Activated CD8-positive, alpha-beta memory T cell treated with anti-CD3 and anti-CD28 coated beads, Interleukin-2, amount 50 U/mL, for 4 hours (primary cell): ENCODE measurements around the gene C3orf52.

Source experiments
- DNase-seq: peaks from one replicate; pipeline ENCODE4 v3.0.0-alpha.2; 2020

The C3orf52 gene

DNA sequence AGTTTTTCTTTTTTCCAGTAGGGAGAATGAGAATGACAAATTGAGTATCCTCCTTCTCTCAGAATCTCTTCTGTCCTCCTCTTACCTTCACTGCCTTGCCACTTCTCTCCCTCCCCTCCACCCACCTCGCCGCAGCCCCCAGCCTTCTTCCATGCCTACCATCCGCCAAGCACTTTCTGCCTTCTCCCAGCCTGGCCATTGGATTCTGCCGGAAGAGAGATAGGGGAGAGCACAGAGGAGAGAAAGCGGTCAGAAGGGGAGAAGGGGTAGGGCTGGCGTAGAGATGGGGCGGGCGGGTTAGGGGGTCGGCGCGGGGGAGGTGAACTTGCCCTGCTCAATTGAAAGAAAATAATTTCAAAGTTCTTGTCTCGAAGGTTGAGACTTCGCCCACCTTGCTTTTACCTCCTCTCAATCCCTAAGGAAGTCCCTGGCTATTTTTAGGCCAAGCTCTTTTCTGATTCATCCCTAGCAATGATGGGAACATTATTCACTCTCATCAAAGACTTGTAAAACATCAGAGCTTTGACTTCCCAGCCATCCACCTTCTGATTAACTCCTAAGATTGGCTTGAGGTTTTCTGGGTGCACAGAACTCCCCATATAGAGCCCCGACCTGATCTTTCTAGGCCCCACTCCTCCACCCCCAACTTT is 811 bp downstream of the C3orf52 start:
- DNase-seq = no peak

- DNase-seq = no peak
These were observed 1.6 kb downstream of the C3orf52 start for GRCh38 chr3:112087746-112088145.

- no peak for DNase-seq
These were observed 2.8 kb downstream of the C3orf52 start for GRCh38 chr3:112088944-112089343.

DNA sequence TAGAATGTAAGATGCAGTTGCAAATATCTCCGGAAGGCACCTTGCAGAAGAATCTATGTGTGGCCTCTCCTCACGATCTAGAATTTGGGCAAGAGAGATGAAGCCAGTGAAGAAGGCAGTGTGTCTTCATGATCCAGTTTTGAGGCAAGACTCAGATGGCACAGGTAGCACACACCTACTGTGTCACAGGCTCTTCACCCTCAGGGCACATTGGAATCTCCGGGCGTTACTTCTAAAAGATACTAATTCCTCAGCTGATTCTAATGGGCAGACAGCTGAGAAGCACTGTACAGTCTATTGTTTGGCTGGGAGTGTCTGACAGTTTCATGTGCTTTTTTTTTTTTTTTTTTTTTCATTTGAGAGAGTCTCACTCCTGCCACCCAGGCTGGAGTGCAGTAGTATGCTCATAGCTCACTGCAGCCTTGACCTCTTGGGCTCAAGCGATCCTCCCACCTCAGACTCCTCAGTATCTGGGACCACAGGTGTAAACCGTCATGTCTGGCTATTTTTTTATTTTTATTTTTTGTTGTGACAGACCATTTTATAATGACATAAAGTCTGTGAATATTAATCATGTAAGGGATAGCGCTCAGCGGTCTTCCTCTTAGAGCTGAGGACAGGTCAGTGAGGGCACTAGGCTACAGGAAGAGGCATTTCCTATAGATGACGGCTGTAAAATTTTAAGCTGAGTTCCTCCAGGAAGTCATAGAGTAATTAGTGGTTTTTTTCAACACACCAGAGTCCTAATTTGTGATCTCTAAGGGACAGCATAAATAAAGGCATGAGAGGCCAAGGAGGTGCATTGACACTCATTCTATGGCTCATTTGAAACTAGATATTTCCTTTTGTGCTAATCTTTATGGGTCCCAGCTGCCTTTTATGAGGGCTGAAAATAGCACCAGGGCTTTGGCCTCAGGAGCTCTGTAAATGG is 4.0 kb downstream of the C3orf52 start:
- DNase-seq = no peak

DNA sequence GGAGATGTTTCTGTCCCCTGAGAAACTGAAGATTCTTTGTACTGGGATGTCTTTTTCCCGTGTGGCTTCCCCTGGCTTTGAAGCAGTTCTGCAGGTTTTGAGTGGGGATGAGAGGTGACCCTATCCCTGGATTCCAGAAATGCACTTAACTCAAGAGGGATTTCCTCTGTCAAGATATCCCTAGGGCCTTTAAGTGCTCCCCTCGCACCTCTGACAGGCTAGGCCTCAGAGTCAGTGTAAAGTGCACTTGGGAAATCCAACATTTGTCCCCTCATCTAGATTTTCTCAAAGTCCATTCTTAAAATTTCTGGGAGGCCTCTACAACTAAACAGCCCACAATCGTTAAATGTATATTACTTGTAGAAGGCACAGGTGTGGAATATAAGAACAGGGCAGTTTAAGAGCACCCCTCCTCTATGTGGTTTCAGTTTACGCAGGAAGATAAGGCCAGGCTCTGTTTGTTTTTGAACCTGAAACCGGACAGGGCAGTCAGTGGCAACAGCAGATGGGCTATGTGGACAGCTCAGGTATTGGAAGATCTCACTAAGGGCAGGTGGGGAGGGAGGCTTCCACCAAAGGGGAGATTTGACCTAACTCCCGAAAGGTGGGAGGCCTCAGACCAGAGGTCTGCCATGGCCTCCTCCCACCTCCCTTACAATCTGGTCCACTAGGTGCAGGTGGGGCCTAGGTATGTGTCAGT is 4.8 kb downstream of the C3orf52 start:
- no peak for DNase-seq

GRCh38 chr3:112092496-112093179 is 6.4 kb downstream of the C3orf52 start:
- DNase-seq = no peak

DNA sequence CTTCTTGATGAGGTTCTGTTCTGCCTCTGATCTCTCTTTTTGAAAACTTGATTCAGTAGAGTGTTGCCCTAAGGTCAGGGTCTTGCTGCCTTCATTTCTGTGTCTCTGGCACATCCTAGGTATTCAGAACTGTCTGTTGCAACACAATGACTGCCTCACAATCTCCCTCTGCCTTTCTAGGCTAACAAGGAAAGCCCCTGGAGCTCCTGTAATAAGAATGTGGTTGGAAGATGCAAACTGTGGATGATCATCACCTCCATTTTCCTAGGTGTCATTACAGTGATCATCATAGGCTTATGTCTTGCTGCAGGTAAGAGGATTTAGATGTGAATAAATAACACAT is 7.0 kb downstream of the C3orf52 start:
- DNase-seq = no peak

DNA sequence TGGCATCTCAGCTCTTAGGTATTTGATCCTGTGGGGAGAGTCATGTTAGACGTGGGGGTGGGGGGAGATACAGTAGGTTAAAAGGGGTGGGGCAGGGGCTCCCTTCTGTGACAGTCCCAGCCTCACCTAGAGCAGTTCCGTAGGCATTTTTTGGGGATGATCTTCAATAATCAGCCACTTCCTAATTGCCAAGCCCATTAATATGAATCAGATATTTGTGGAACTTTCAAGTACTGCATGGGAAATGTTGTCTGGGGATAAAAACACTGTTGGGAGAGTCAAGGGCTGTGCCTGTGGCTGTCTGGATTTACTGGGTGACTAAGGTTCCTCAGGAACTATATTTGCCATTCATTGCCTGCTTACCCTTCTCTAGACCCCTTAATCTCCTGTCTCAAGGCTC is 9.5 kb downstream of the C3orf52 start:
- no peak for DNase-seq

- DNase-seq = no peak
These were observed 10.0 kb downstream of the C3orf52 start for GRCh38 chr3:112096176-112096575.

DNA sequence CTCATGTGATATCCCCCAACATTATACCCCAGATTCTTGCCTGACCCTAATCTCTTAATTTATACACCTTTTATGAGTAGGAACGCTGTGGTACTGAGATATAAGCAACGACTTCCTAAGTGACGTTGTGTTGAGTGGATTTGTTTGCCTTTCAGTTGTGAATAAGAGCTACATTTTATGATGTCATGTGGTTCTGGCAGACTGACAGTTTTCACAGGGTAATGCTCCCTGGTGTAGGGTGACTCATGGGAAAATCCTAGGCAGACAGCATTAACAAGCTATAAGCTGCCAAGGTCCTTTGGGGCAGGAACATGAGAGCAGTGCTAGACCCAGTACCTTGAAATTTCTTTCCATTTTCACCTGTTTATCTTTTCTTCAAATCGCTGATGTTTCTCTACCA is 11.2 kb downstream of the C3orf52 start:
- DNase-seq = no peak

GRCh38 chr3:112101916-112102315 is 15.7 kb downstream of the C3orf52 start:
- no peak for DNase-seq

DNA sequence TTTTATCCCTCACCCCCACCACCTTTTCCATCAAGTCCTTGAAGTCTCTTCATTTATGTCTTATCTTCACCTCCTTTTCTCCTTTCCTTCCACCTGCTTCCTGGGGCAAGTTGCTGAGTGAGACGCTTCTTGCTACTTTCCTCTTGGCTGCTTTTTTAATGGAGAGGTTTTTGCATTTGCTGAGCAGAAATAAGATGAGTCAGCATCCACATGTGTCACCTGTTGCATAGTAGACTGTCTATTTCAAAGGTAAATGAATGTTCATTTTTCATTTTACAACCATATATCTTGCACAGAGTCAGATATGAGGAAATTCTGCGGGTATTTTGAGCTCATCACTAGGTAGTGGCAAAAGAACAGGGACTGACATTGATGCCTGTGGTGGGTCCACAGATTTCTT is 18.6 kb downstream of the C3orf52 start:
- no peak for DNase-seq

DNA sequence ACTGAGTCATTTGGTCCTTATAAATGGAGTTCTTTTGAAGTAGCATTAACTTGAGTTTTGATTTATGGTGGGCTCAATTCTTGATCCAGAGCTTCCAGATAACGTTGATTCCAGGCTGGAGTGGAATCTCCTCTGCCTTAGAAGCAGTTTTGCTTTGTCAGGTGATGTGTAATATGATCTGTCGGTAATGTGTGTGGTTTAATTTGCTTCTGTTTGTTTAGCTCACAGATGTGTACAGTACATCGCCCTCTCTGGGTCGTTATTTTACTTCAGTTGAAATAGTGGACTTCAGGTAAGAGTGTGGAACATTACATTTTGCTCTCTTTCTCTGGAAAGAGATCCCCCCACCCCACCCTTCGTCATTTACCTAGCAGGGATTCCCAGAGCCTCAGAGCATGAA is 23.1 kb downstream of the C3orf52 start:
- DNase-seq = no peak

DNA sequence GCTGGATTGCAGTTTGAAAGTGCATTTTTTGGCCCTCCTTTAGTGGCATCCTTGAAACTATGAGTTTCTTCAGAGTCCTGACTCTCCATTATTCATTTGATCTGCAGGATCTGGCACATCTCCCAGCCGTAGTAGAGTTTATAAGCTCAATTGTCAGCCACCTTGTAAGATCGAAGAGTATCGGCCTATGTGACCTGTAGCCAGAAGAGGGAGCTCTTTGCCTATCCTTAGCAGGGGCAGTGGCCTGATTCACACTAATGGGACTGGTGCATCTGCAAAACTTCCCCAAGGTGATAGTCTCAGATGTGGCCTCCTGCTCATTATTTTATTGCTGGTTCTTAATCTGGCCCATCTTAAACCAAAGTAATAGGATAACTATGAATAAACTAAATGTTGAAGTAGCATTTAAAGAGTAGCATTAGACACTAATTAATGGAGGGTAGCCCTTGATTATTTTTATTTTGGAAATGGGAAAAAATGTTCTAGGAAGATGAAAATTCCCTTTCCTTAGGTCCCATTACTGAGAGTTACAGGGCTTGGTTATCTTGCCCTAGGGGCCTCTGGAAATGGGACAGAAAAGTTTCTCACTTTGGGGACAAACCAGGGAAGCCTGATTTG is 25.7 kb downstream of the C3orf52 start:
- DNase-seq = peak; percentile 58

GRCh38 chr3:112114576-112115160 is 28.5 kb downstream of the C3orf52 start:
- DNase-seq = no peak

DNA sequence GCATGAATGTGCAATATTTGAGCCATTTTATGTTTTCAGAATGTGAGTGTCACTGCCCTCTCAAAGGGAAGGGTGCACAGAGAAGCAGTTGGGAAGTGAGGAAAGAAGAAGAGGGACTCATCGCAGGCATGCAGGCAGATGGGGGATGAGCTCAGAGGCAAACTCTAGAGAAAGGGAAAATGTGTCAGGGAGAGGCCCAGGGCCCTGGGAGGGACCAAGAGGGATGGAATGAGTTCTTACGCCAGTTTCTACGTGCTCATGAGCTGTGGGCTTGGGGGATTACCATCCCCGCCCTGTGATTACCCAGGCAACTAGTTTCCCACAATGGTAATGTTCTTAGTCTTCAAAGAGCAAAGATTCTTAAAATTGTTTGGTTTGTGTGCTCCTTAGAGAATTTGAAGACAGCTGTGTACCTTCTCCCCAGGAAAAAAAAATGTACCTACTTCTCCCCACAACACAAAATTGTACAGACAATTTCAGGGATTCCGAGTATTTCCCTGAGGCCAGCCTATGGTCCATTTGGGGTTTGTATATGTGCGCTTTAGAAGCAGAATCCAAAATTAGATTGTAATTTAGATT is 29.1 kb downstream of the C3orf52 start:
- DNase-seq = no peak

- DNase-seq = no peak
These were observed 29.7 kb downstream of the C3orf52 start for GRCh38 chr3:112115806-112116383.

GRCh38 chr3:112116748-112117186 is 30.6 kb downstream of the C3orf52 start:
- no peak for DNase-seq

- DNase-seq = no peak
These were observed 31.2 kb downstream of the C3orf52 start for GRCh38 chr3:112117415-112117814.

GRCh38 chr3:112117841-112118571 is 31.8 kb downstream of the C3orf52 start:
- no peak for DNase-seq
